HEK293 (cell line): ENCODE data around the gene KLF7.

ENCODE experiments used
- CTCF ChIA-PET: fragments of 350-600 bp; formaldehyde crosslinking; extraction: SDS; loops from one replicate; lab custom pipeline; 2021; ENCODE audit warnings: antibody characterized with exemption; lab: Yijun Ruan, JAX
- POLR2A ChIA-PET: fragments of 300-600 bp; formaldehyde crosslinking; extraction: SDS; loops from one replicate; lab custom pipeline; 2020; ENCODE audit warnings: antibody characterized with exemption, inconsistent platforms; lab: Yijun Ruan, JAX
- H3K27ac ChIP-seq: fragments of 200-500 bp; sonication (Bioruptor generic); 2 replicates; pipeline ENCODE4 v1.5.1; 2014; ENCODE audit warnings: low read depth, low read length, control low read depth, inconsistent platforms; ENCODE audit errors: extremely low read depth
- H3K36me3 ChIP-seq, 2 experiments: fragments of 200-500 bp in 1 of 2; sonication (Bioruptor generic) in 1 of 2; 1 replicate in 1 of 2; 2 replicates in 1 of 2; pipeline ENCODE4 v1.5.1; 2014 to 2017; ENCODE audit warnings: inconsistent platforms in 2 of 2, low read length in 2 of 2; ENCODE audit not compliant: control insufficient read depth in 2 of 2, insufficient read depth in 1 of 2
- H3K4me1 ChIP-seq: fragments of 200-500 bp; sonication (Bioruptor generic); 2 replicates; pipeline ENCODE4 v1.5.1; 2014; ENCODE audit warnings: mild to moderate bottlenecking, low read length, inconsistent platforms; ENCODE audit not compliant: control insufficient read depth, insufficient read depth
- H3K4me3 ChIP-seq: 2 replicates; pipeline ENCODE4 v1.5.1; 2011; ENCODE audit warnings: low read depth, mild to moderate bottlenecking, control low read depth, low read length, moderate library complexity
- H3K9me3 ChIP-seq: fragments of 200-500 bp; sonication (Bioruptor generic); 2 replicates; pipeline ENCODE4 v1.5.1; 2014; ENCODE audit warnings: low read depth, low read length, inconsistent platforms; ENCODE audit not compliant: control insufficient read depth, insufficient read depth
- KLF8 ChIP-seq: fragments of 450-650 bp; formaldehyde crosslinking; IDR thresholded peaks from 2 replicates; pipeline ENCODE4 v1.5.1; 2016; ENCODE audit warnings: missing biosample characterization, missing genetic modification characterization
- PATZ1 ChIP-seq: fragments of 450-650 bp; formaldehyde crosslinking; IDR thresholded peaks from 2 replicates; pipeline ENCODE4 v1.5.1; 2016; ENCODE audit warnings: missing biosample characterization, missing genetic modification characterization
- RBAK ChIP-seq: fragments of 450-650 bp; formaldehyde crosslinking; IDR thresholded peaks from 2 replicates; pipeline ENCODE4 v1.5.1; 2016; ENCODE audit warnings: missing biosample characterization, missing genetic modification characterization
- ZIC2 ChIP-seq: fragments of 450-650 bp; formaldehyde crosslinking; IDR thresholded peaks from 2 replicates; pipeline ENCODE4 v1.5.1; 2016; ENCODE audit warnings: missing biosample characterization, missing genetic modification characterization
- ZNF248 ChIP-seq: fragments of 450-650 bp; formaldehyde crosslinking; IDR thresholded peaks from 2 replicates; pipeline ENCODE4 v1.5.1; 2017; ENCODE audit warnings: missing biosample characterization, missing genetic modification characterization
- ZNF398 ChIP-seq: fragments of 450-650 bp; formaldehyde crosslinking; IDR thresholded peaks from 2 replicates; pipeline ENCODE4 v1.5.1; 2017; ENCODE audit warnings: missing biosample characterization, missing genetic modification characterization
- ZNF426 ChIP-seq: fragments of 450-650 bp; formaldehyde crosslinking; IDR thresholded peaks from 2 replicates; pipeline ENCODE4 v1.5.1; 2017; ENCODE audit warnings: missing biosample characterization, missing genetic modification characterization, mild to moderate bottlenecking, inconsistent platforms, moderate library complexity
- ZNF654 ChIP-seq: fragments of 450-650 bp; formaldehyde crosslinking; IDR thresholded peaks from 2 replicates; pipeline ENCODE4 v1.5.1; 2016; ENCODE audit warnings: low read depth, missing biosample characterization, missing genetic modification characterization
- ZNF704 ChIP-seq: fragments of 450-650 bp; formaldehyde crosslinking; IDR thresholded peaks from 2 replicates; pipeline ENCODE4 v1.5.1; 2016; ENCODE audit warnings: missing biosample characterization, missing genetic modification characterization
- TF ChIP-seq, protein P1 (sequence below): fragments of 450-650 bp; IDR thresholded peaks from 2 replicates; pipeline ENCODE4 v1.5.1; 2018; ENCODE audit warnings: missing biosample characterization, mild to moderate bottlenecking, missing genetic modification characterization
- TF ChIP-seq, protein P2 (sequence below): fragments of 450-650 bp; formaldehyde crosslinking; IDR thresholded peaks from 2 replicates; pipeline ENCODE4 v1.5.1; 2016; ENCODE audit warnings: missing biosample characterization, missing genetic modification characterization
- TF ChIP-seq, protein P3 (sequence below): fragments of 450-650 bp; formaldehyde crosslinking; IDR thresholded peaks from 2 replicates; pipeline ENCODE4 v1.5.1; 2016; ENCODE audit warnings: missing biosample characterization, missing genetic modification characterization
- TF ChIP-seq, protein P4 (sequence below): fragments of 450-650 bp; formaldehyde crosslinking; IDR thresholded peaks from 2 replicates; pipeline ENCODE4 v1.5.1; 2016; ENCODE audit warnings: missing biosample characterization, missing genetic modification characterization

The KLF7 gene

DNA sequence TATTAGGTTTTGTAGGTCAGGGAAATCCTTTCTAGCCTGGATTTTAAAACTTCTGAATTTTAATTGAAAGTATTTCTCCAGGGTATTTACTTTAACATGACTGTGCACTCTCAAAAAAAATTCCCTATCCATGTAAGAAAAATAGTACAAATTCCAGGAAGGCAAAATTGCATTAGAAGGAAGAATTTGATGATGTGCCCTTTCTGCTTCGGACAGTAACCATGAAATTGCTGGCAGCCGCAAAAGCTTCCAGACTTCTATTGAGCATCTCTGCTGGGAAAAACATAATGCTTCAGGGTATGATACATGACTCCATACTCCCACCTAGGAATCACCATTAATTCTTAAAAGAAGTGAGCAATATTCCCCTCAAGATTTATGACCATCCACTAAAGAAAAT lies 17.2 kb upstream of the KLF7 start (continued):
- TF ChIP-seq, protein P1, sequence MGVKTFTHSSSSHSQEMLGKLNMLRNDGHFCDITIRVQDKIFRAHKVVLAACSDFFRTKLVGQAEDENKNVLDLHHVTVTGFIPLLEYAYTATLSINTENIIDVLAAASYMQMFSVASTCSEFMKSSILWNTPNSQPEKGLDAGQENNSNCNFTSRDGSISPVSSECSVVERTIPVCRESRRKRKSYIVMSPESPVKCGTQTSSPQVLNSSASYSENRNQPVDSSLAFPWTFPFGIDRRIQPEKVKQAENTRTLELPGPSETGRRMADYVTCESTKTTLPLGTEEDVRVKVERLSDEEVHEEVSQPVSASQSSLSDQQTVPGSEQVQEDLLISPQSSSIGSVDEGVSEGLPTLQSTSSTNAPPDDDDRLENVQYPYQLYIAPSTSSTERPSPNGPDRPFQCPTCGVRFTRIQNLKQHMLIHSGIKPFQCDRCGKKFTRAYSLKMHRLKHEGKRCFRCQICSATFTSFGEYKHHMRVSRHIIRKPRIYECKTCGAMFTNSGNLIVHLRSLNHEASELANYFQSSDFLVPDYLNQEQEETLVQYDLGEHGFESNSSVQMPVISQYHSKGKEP (tag by site-specific recombination) = no peak

DNA sequence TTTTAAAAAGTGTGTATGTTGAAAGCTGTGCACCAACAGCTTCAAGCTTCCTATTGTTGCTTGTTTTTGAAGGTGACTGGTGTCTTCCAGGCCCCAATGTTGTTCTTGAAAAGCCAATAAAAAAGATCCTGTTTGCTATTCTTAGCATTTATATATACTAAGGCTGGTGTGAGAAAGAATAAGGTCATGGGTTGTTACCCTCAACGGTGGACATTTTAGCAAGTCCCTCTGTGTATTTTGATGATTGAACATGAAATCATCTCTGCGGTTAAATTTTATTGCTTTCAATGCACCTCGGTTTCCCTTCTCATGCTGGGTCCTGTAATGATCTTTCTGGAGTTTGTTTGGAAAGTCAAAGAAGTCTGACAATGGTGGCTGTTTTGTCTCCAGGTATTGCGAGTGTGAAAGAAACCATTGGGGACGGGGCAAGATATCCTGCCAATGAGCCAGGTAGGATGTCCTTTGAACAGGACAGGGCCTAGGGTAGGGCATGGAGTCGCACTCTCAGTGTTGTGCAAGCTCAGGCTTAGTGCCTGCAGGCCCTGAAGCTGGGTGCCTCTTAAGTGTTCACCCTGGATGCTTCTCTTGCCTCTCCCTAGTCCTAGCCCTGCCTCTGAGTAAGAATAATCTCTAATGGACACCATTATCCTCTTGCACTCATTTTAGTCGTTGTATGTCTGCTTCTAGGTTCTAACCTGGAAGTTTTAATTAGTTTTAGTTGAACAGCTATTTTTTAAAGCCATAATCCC lies 16.0 kb upstream of the KLF7 start:
- no peak overlapping the region for H3K27ac ChIP-seq
- no peaks in the 10 kb centered on the region for H3K9me3 ChIP-seq
- POLR2A ChIA-PET = no interaction called here
- no peak overlapping the region for H3K4me3 ChIP-seq
- CTCF ChIA-PET = no interaction called here
- TF ChIP-seq KLF8 (no peak), ZNF654 (tag by site-specific recombination) (no peak), ZIC2 (tag by site-specific recombination) (no peak), ZNF426 (no peak), RBAK (tag by site-specific recombination) (no peak), ZNF704 (tag by site-specific recombination) (no peak), PATZ1 (tag by site-specific recombination) (no peak), ZNF248 (no peak), ZNF398 (tag by site-specific recombination) (no peak)
- TF ChIP-seq, protein P2, sequence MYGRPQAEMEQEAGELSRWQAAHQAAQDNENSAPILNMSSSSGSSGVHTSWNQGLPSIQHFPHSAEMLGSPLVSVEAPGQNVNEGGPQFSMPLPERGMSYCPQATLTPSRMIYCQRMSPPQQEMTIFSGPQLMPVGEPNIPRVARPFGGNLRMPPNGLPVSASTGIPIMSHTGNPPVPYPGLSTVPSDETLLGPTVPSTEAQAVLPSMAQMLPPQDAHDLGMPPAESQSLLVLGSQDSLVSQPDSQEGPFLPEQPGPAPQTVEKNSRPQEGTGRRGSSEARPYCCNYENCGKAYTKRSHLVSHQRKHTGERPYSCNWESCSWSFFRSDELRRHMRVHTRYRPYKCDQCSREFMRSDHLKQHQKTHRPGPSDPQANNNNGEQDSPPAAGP (tag by site-specific recombination) = no peak
- TF ChIP-seq, protein P3, sequence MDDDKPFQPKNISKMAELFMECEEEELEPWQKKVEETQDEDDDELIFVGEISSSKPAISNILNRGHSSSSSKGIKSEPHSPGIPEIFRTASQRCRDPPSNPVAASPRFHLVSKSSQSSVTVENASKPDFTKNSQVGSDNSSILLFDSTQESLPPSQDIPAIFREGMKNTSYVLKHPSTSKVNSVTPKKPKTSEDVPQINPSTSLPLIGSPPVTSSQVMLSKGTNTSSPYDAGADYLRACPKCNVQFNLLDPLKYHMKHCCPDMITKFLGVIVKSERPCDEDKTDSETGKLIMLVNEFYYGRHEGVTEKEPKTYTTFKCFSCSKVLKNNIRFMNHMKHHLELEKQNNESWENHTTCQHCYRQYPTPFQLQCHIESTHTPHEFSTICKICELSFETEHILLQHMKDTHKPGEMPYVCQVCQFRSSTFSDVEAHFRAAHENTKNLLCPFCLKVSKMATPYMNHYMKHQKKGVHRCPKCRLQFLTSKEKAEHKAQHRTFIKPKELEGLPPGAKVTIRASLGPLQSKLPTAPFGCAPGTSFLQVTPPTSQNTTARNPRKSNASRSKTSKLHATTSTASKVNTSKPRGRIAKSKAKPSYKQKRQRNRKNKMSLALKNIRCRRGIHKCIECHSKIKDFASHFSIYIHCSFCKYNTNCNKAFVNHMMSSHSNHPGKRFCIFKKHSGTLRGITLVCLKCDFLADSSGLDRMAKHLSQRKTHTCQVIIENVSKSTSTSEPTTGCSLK (tag by site-specific recombination) = no peak
- TF ChIP-seq, protein P4, sequence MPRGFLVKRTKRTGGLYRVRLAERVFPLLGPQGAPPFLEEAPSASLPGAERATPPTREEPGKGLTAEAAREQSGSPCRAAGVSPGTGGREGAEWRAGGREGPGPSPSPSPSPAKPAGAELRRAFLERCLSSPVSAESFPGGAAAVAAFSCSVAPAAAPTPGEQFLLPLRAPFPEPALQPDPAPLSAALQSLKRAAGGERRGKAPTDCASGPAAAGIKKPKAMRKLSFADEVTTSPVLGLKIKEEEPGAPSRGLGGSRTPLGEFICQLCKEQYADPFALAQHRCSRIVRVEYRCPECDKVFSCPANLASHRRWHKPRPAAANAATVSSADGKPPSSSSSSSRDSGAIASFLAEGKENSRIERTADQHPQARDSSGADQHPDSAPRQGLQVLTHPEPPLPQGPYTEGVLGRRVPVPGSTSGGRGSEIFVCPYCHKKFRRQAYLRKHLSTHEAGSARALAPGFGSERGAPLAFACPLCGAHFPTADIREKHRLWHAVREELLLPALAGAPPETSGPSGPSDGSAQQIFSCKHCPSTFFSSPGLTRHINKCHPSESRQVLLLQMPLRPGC = no peak
- no peaks in the 10 kb centered on the region for H3K36me3 ChIP-seq
- H3K4me1 ChIP-seq = 0 out of 2 replicates have a peak, but pooled peaks cover 2% of the 10 kb centered on the region
